ENCODE data around the gene RAB9A. TPM values are rescaled to one million over a fixed set of nuclear protein-coding genes. Genes with fewer than 3 reads are reported as not detected.

Gene RAB9A
- total and polyA plus RNA-seq, 9 of the 15 experiments (the other 6 are each of a cell fraction or from before 2014, with no cell fraction given) = 13.5 to 20.8 (median 17.7) TPM

- TF ChIP-seq PRPF4 (IDR thresholded peaks at IDR 0.05; ENCODE audit: insufficient read depth, low read depth, low read length, poor library complexity, severe bottlenecking) (no peak), ZNF24 (IDR thresholded peaks at IDR 0.05) (no peak), STAT5B (CRISPR knock-in tag; IDR thresholded peaks at IDR 0.05) (no peak), ZNF740 (CRISPR knock-in tag; IDR thresholded peaks at IDR 0.05) (no peak), ZNF740 (tag; IDR thresholded peaks at IDR 0.05) (no peak), SMAD4 (CRISPR knock-in tag; conservative IDR thresholded peaks at IDR 0.05) (peak; percentile 69), NR2F6 (CRISPR knock-in tag; IDR thresholded peaks at IDR 0.05) (no peak), DNMT1 (IDR thresholded peaks at IDR 0.05) (no peak), ZNF512 (tag; IDR thresholded peaks at IDR 0.05) (no peak), CBFB (CRISPR knock-in tag; IDR thresholded peaks at IDR 0.05) (no peak), C11orf30 (IDR thresholded peaks at IDR 0.05; ENCODE audit: low read depth) (no peak), E2F1 (CRISPR knock-in tag; IDR thresholded peaks at IDR 0.05) (no peak), RB1 (IDR thresholded peaks at IDR 0.05; ENCODE audit: low read depth) (no peak), HLTF (IDR thresholded peaks at IDR 0.05) (no peak), ETV5 (CRISPR knock-in tag; IDR thresholded peaks at IDR 0.05; ENCODE audit: low read depth) (no peak; the same call in 1 of the 2 replicates), ZNF41 (CRISPR knock-in tag; conservative IDR thresholded peaks at IDR 0.05) (no peak), ZEB2 (IDR thresholded peaks at IDR 0.05) (peak; percentile 88), KLF13 (tag; IDR thresholded peaks at IDR 0.05; ENCODE audit: borderline replicate concordance, low read depth) (no peak), CHAMP1 (IDR thresholded peaks at IDR 0.05) (no peak), RBBP5 (IDR thresholded peaks at IDR 0.05; ENCODE audit: borderline replicate concordance, insufficient read depth, low read length, poor library complexity, severe bottlenecking) (peak; percentile 87)
These were observed 45.6 kb downstream of the RAB9A start, which contains the start of the genes OFD1 and TRAPPC2 (continued) for GRCh38 chrX:13734278-13735172.
